HepG2 (cell line): ENCODE measurements around the gene SPATA21. TPM values are rescaled to one million over a fixed set of nuclear protein-coding genes. Genes with fewer than 3 reads are reported as not detected.

Source experiments
- BRD4 ChIP-seq: sonication (generic); formaldehyde crosslinking; IDR thresholded peaks from 2 replicates; pipeline ENCODE4 v1.4.0; 2020; ENCODE audit warnings: missing genetic modification reagents
- KDM6A ChIP-seq: IDR thresholded peaks from 2 replicates; pipeline ENCODE4 v1.6.1; 2016; ENCODE audit warnings: low read depth
- POLR2A ChIP-seq, 2 experiments: IDR thresholded peaks; 2 replicates each; pipeline ENCODE4 v1.6.1; 2011; ENCODE audit warnings: low read depth in 2 of 2, low read length in 2 of 2, mild to moderate bottlenecking in 1 of 2, moderate library complexity in 1 of 2; ENCODE audit not compliant: insufficient read depth in 1 of 2
- SPEN ChIP-seq: sonication (generic); formaldehyde crosslinking; IDR thresholded peaks from 2 replicates; pipeline ENCODE4 v1.5.1; 2020; ENCODE audit warnings: low read depth, mild to moderate bottlenecking, missing genetic modification reagents
- ZBTB33 ChIP-seq: sonication (generic); formaldehyde crosslinking; IDR thresholded peaks from 2 replicates; pipeline ENCODE4 v1.4.0; 2020; ENCODE audit warnings: missing genetic modification reagents
- ZBTB4 ChIP-seq: sonication (generic); formaldehyde crosslinking; IDR thresholded peaks from 2 replicates; pipeline ENCODE4 v1.4.0; 2020; ENCODE audit warnings: missing genetic modification reagents, mild to moderate bottlenecking, borderline replicate concordance
- polyA plus RNA-seq, 8 experiments: library from polyadenylated mRNA; depleted of rRNA in 3 of 8; stranded (reverse) in 7 of 8; unstranded in 1 of 8; fragments of >200 nt; fragmentation: Illumina TruSeq in 4 of 8; extraction: Trizol in 4 of 8; gene quantifications; 2 replicates each; pipeline versions ENCODE4 v1.2.1 to v1.2.3, GENCODE V29; 2011 to 2016; ENCODE audit warnings: low read depth in 4 of 8, missing spikeins in 1 of 8, mixed read lengths in 1 of 8; ENCODE audit not compliant: insufficient read depth in 1 of 8
- total RNA-seq, 5 experiments: library from RNA; depleted of rRNA; stranded (reverse); fragments of >200 nt; fragmentation: Illumina TruSeq; extraction: Trizol; gene quantifications; 2 replicates each; pipeline ENCODE4 v1.2.3, GENCODE V29; 2016; ENCODE audit warnings: low read depth in 1 of 5
- TF ChIP-seq, protein P1 (sequence below): sonication (generic); formaldehyde crosslinking; IDR thresholded peaks from 2 replicates; pipeline ENCODE4 v1.4.0; 2020; ENCODE audit warnings: missing genetic modification reagents, mild to moderate bottlenecking, borderline replicate concordance
- TF ChIP-seq, protein P2 (sequence below): sonication (generic); formaldehyde crosslinking; IDR thresholded peaks from 2 replicates; pipeline ENCODE4 v1.4.0; 2020; ENCODE audit warnings: missing genetic modification reagents

Gene SPATA21
- total and polyA plus RNA-seq, 2 of the 13 experiments (the other 11 are each of a cell fraction or from before 2014, with no cell fraction given), result 0.80 to 1.4 TPM

DNA sequence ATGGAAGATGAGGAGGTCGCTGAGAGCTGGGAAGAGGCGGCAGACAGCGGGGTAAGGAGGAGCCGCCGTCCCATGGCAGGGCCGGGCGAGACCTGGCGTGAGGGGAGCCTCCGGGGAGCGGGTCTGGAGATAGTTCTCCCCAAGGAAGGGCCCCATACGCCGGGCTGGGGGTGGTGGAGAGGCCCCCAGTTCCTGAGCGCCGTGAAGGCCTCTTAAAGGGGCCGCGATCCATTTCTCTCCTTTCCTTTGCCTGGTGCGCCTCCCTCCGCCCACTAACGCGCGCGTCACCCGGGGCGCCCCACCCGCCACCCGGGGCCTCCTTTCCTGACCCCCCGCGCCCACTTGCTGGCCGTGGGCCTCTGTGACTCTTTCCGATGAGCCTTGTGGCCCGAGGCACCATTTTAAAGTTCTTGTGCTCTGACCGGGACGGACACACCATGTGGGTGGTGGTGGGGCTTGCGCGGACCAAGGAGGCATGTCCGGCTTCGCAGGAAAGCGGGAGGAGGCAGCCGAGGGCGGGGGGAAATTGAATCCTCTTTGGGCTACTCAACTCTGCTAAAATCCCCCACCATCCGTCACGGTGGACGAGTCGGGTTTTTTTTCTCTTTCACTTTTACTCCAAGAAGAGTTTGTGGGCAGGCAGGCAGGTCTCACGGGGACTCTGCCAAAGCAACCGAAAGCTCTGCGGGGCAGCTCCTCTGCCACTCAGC lies 69.8 kb downstream of the SPATA21 start (continued):
- TF ChIP-seq, protein P1, sequence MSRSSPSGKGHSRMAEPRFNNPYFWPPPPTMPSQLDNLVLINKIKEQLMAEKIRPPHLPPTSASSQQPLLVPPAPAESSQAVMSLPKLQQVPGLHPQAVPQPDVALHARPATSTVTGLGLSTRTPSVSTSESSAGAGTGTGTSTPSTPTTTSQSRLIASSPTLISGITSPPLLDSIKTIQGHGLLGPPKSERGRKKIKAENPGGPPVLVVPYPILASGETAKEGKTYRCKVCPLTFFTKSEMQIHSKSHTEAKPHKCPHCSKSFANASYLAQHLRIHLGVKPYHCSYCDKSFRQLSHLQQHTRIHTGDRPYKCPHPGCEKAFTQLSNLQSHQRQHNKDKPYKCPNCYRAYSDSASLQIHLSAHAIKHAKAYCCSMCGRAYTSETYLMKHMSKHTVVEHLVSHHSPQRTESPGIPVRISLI (CRISPR knock-in tag), result no peak
- TF ChIP-seq BRD4 (CRISPR knock-in tag) (peak; percentile 86), ZBTB33 (CRISPR knock-in tag) (peak; percentile 5; the same call in 1 of the 2 replicates), ZBTB4 (CRISPR knock-in tag) (no peak), POLR2A (IDR thresholded peaks at IDR 0.05; ENCODE audit: insufficient read depth in 1 of 2, low read depth in 2 of 2, low read length in 2 of 2) (peak; percentile 60 to 64; a peak in 3 of 4 replicates), SPEN (CRISPR knock-in tag) (peak; percentile 23; the same call in 1 of the 2 replicates), KDM6A (CRISPR knock-in tag) (no peak)
- TF ChIP-seq, protein P2, sequence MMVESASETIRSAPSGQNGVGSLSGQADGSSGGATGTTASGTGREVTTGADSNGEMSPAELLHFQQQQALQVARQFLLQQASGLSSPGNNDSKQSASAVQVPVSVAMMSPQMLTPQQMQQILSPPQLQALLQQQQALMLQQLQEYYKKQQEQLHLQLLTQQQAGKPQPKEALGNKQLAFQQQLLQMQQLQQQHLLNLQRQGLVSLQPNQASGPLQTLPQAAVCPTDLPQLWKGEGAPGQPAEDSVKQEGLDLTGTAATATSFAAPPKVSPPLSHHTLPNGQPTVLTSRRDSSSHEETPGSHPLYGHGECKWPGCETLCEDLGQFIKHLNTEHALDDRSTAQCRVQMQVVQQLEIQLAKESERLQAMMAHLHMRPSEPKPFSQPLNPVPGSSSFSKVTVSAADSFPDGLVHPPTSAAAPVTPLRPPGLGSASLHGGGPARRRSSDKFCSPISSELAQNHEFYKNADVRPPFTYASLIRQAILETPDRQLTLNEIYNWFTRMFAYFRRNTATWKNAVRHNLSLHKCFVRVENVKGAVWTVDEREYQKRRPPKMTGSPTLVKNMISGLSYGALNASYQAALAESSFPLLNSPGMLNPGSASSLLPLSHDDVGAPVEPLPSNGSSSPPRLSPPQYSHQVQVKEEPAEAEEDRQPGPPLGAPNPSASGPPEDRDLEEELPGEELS (CRISPR knock-in tag), result peak; percentile 51; the same call in 1 of the 2 replicates
- TF ChIP-seq, all 625 proteins: peak for 211
